Measurements from ENCODE around the gene CNGB1. TPM values are rescaled to one million over a fixed set of nuclear protein-coding genes. Genes with fewer than 3 reads are reported as not detected.

Gene CNGB1
- total RNA-seq, 1 experiment from 2014 or later = not detected

DNA sequence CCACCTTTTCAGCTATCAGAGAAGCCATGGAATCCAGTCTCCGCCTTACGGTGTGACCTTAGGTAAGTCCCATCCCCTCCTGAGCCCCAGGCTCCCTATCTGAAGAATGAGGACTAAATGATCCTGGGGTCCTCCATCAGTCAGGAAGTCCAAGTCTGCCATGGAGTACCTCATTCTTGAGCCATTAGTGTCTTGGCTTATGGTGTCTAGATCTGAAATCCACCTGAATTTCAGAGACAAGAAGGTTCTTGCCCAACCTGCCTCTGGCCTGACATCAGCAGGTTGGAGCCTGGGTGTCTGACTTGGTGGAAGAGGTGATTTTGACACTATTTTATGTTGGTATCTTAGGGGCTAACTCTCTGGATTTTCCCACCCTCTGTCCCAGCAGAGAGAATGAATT, 47.1 kb downstream of the CNGB1 start:
- ChIA-PET CTCF (no interaction called here), POLR2A (no interaction called here)
- H3K4me3 Mint-ChIP-seq (ENCODE audit: unreplicated experiment) = no peak overlapping the region
- H3K4me1 Mint-ChIP-seq (ENCODE audit: insufficient read depth, unreplicated experiment) = peaks cover 15% of the 10 kb centered on the region
- BruUV-seq (replicated peaks) = no TSS peak
- peak overlapping the region; percentile 15 for H3K27ac Mint-ChIP-seq (ENCODE audit: low read depth, unreplicated experiment)
- H3K36me3 Mint-ChIP-seq (ENCODE audit: insufficient read depth, unreplicated experiment) = peaks cover 6% of the 10 kb centered on the region
- H3K9me3 Mint-ChIP-seq (ENCODE audit: unreplicated experiment) = no peaks in the 10 kb centered on the region
- no peaks in the 10 kb centered on the region for H3K27me3 Mint-ChIP-seq (ENCODE audit: insufficient read depth, unreplicated experiment)
- intact Hi-C loops (cut with micrococcal nuclease) = no loop called here
- TF ChIP-seq, protein P1, sequence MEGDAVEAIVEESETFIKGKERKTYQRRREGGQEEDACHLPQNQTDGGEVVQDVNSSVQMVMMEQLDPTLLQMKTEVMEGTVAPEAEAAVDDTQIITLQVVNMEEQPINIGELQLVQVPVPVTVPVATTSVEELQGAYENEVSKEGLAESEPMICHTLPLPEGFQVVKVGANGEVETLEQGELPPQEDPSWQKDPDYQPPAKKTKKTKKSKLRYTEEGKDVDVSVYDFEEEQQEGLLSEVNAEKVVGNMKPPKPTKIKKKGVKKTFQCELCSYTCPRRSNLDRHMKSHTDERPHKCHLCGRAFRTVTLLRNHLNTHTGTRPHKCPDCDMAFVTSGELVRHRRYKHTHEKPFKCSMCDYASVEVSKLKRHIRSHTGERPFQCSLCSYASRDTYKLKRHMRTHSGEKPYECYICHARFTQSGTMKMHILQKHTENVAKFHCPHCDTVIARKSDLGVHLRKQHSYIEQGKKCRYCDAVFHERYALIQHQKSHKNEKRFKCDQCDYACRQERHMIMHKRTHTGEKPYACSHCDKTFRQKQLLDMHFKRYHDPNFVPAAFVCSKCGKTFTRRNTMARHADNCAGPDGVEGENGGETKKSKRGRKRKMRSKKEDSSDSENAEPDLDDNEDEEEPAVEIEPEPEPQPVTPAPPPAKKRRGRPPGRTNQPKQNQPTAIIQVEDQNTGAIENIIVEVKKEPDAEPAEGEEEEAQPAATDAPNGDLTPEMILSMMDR (IDR thresholded peaks at IDR 0.05; ENCODE audit: unreplicated experiment) = no peak
- no peak for DNase-seq (ENCODE audit: unreplicated experiment)

DNA sequence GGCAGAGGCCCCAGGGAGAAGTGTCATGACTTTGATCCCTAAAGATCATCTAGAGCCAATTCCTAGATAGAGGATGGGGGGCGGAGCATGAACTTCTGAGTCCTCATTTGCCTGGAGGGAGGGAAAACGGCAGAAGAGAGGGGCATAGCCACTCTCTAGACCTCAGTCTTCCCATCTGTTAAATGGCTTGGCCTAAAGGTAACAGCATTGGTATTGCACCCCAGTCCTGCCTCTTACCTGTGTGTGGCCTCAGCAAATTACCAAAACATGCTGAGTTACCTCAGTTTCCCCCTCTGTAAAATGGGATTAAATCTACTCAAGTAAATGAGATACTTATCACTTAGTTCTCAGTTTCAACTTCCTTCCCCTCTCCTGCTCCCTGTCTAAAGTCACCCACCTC, 47.5 kb downstream of the CNGB1 start:
- peak overlapping the region; percentile 15 for H3K27ac Mint-ChIP-seq (ENCODE audit: low read depth, unreplicated experiment)

DNA sequence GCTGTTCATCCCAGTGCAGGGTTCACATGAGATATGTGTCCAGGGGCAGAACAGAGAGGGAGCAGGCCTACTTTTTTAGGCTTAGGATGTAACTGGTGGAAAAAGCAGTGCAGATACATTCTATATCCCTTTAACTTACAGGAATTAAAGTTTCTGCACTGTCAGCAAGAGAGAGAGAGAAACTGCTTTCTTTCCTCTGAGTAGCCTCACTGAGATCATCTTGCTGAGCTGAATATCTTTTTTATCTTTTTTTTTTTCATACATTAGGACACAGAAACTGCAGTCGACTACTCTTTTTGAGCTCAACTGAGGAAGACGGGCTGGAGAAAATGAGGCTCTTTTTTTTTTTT, 50.1 kb downstream of the CNGB1 start:
- TF ChIP-seq, protein P1 (IDR thresholded peaks at IDR 0.05; ENCODE audit: unreplicated experiment) = no peak
- intact Hi-C loops (cut with micrococcal nuclease) = no loop called here
- Mint-ChIP-seq H3K27me3 (ENCODE audit: insufficient read depth, unreplicated experiment) (no peaks in the 10 kb centered on the region), H3K27ac (ENCODE audit: low read depth, unreplicated experiment) (peak overlapping the region; percentile 75), H3K4me3 (ENCODE audit: unreplicated experiment) (no peak overlapping the region), H3K4me1 (ENCODE audit: insufficient read depth, unreplicated experiment) (peaks cover 26% of the 10 kb centered on the region), H3K9me3 (ENCODE audit: unreplicated experiment) (no peaks in the 10 kb centered on the region), H3K36me3 (ENCODE audit: insufficient read depth, unreplicated experiment) (peaks cover 6% of the 10 kb centered on the region)
- ChIA-PET POLR2A (interaction anchor here (1.1 to 1.7 kb wide), 3 partner anchors 21 to 175 kb away, joined by 4 read pairs; no protein-coding TSS in a partner anchor), CTCF (interaction anchor here (0.6 to 1.4 kb wide), 4 partner anchors 9 to 22 kb away, joined by 3 to 6 read pairs (median 4); no protein-coding TSS in a partner anchor)
- no peak for DNase-seq (ENCODE audit: unreplicated experiment)
- BruUV-seq (replicated peaks) = no TSS peak

More for the DNA sequence above, 47.5 kb downstream of the CNGB1 start:
- no peak overlapping the region for H3K4me3 Mint-ChIP-seq (ENCODE audit: unreplicated experiment)
- peaks cover 18% of the 10 kb centered on the region for H3K4me1 Mint-ChIP-seq (ENCODE audit: insufficient read depth, unreplicated experiment)
- peaks cover 6% of the 10 kb centered on the region for H3K36me3 Mint-ChIP-seq (ENCODE audit: insufficient read depth, unreplicated experiment)
- intact Hi-C loops (cut with micrococcal nuclease) = no loop called here
- no peaks in the 10 kb centered on the region for H3K9me3 Mint-ChIP-seq (ENCODE audit: unreplicated experiment)
- no peak for DNase-seq (ENCODE audit: unreplicated experiment)
- CTCF ChIA-PET = no interaction called here
- TF ChIP-seq, protein P1 (IDR thresholded peaks at IDR 0.05; ENCODE audit: unreplicated experiment) = no peak
- POLR2A ChIA-PET = no interaction called here
- no peaks in the 10 kb centered on the region for H3K27me3 Mint-ChIP-seq (ENCODE audit: insufficient read depth, unreplicated experiment)
- no TSS peak for BruUV-seq (replicated peaks)

DNA sequence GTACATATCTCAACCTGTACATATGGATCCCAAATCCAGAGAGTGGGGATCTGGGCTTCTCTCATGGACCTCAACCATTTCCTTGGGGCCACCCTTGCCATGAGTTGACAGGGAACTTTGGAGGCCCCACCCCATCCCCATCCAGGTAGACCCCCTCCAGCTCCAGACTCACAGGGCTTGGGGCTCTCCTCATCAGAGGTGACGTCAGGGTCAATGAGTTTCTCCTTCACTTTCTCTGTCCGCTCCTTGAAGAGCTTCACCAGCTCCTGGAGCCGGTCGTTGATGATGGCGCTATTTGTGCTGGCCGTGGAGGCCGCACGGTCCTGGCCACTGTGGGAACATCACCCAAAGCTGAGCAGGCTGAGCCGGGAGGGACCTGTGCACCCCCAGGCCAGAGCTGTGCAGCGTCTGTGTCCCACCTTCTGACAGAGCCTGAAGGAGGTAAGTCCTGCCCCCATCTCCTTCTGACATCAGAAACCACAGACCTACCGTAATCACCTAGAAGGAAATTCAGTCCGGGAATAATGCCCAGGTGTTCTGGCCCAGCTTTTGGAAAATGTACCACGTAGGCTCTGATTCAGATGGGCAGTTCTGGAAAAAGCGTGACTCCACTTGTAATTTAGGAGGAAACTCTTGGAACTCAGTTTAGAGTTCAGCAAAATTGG, 50.6 kb downstream of the CNGB1 start:
- Mint-ChIP-seq H3K4me3 (ENCODE audit: unreplicated experiment) (no peak overlapping the region), H3K27ac (ENCODE audit: low read depth, unreplicated experiment) (peak overlapping the region; percentile 75), H3K9me3 (ENCODE audit: unreplicated experiment) (no peaks in the 10 kb centered on the region), H3K4me1 (ENCODE audit: insufficient read depth, unreplicated experiment) (peaks cover 26% of the 10 kb centered on the region), H3K27me3 (ENCODE audit: insufficient read depth, unreplicated experiment) (no peaks in the 10 kb centered on the region), H3K36me3 (ENCODE audit: insufficient read depth, unreplicated experiment) (peaks cover 6% of the 10 kb centered on the region)
- intact Hi-C loops (cut with micrococcal nuclease) = no loop called here
- ChIA-PET CTCF (interaction anchor here (0.6 to 1.8 kb wide), 4 partner anchors 10 to 80 kb away, joined by 3 to 4 read pairs (median 4); partner anchors contain the start of gene ZNF319), POLR2A (interaction anchor here (0.5 to 1.7 kb wide), 6 partner anchors 9 to 175 kb away, joined by 3 to 4 read pairs (median 4); no protein-coding TSS in a partner anchor)
- DNase-seq (ENCODE audit: unreplicated experiment) = peak; percentile 65
- TF ChIP-seq, protein P1 (IDR thresholded peaks at IDR 0.05; ENCODE audit: unreplicated experiment) = no peak
- no TSS peak for BruUV-seq (replicated peaks)

Data from MCF 10A (cell line).